ENCODE results near the gene NPEPL1.

- TF ChIP-seq CTCF (IDR thresholded peaks at IDR 0.05) (no peak), POLR2A (IDR thresholded peaks at IDR 0.05) (no peak), EP300 (IDR thresholded peaks at IDR 0.05) (no peak)
Measured at GRCh38 chr20:58753922-58754551, 61.4 kb downstream of the NPEPL1 start.
